NOMO-1 treated with DMSO at 0.1 percent for 48 hours (cell line): ENCODE measurements around the gene KLHL24.
"Not testable (repeated sequence)": the region's sequence is repeated elsewhere in the genome, so short reads cannot be mapped to it uniquely, and the experiment has no call there.

Experiments
- DNase-seq: peaks from one replicate; lab custom pipeline; 2025; ENCODE audit not compliant: unreplicated experiment; lab: John Stamatoyannopoulos, UW

Gene KLHL24, protein sequence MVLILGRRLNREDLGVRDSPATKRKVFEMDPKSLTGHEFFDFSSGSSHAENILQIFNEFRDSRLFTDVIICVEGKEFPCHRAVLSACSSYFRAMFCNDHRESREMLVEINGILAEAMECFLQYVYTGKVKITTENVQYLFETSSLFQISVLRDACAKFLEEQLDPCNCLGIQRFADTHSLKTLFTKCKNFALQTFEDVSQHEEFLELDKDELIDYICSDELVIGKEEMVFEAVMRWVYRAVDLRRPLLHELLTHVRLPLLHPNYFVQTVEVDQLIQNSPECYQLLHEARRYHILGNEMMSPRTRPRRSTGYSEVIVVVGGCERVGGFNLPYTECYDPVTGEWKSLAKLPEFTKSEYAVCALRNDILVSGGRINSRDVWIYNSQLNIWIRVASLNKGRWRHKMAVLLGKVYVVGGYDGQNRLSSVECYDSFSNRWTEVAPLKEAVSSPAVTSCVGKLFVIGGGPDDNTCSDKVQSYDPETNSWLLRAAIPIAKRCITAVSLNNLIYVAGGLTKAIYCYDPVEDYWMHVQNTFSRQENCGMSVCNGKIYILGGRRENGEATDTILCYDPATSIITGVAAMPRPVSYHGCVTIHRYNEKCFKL

DNA sequence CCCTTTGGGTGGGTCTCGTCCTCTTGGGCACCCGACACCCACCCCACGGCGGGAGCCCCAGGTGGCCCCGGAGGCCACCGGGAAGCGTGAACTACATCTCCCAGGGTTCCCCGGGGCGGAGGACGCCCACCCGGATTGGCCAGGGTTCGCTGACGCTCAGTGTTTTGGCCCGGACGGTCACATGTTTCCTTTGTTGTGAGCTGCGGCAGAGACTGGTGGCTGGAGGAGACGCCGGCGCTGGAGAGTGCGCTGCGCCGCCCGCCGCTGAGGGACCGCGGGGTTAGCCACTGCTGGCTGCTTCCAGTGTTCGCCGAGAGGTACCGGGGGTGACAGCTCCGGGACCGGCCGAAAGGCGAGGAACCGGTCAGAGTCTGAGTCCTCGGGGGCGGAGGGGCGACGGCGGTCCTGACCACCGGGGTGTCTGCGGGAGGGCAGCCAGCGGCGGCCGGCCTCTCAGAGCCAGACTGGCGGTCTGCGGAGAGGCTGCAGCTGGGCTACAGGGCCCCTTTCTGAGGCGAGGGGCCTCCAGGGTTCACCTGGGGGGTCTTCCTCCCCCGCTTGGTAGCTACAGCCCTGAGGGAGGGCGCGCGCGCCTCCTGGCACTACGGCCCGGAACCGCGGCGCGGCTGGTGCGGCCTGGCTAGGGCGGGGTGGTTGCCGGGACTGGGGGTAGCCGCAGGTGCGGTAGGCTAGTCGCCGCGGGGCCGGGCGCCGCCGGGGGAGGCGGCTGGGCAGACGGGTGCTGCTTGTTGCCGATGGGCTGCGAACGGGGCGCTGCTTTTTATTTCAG lies at the start of gene KLHL24:
Gene KLHL24 (plus strand): TSS at position 193 of the 790 bp plus-strand sequence. CDS start 14,734 bp downstream, outside the sequence.
- DNase-seq: peak; percentile 95

- DNase-seq: no peak
Observed at GRCh38 chr3:183586477-183586876, 48.9 kb upstream of the KLHL24 start.

DNA sequence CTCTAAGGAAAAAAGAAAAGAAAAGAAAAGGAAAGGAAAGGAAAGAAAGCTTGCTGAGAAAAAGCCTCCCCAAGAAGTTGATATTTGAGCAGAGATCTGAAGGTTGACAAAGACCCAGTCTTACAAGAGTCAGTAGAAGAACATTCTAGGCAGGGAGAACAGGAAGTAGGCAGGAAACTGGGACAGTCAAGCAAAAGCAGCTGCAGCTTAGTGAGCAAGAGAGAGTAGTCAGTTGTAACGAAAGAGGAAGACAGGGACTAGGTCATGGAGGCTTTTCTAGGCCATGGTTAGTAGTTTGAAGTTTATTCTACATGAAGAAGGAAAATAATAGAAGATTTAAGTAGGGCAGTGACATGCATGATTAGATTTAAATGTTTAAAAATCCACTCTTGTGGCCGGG lies 48.1 kb upstream of the KLHL24 start:
- peak; percentile 95 for DNase-seq

DNA sequence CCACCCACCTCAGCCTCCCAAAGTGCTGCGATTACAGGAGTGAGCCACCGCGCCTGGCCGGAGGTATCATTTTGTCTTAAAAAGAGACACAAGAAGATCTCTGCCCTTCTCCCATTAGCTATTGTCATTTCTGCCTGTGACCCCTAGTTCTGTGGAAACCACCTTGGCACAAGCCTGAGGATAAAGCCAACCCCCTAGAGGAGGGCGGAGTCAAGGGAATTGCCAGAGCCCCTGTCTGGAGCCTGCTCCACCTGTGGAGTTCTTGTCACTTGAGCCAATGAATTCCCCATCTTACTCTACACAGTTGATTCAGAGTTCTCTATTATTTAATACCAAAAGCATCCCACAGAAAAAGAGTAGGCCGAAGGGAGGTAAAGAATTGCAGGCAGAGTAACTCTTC lies 45.0 kb upstream of the KLHL24 start:
- DNase-seq: no peak

GRCh38 chr3:183591881-183592521 lies 43.4 kb upstream of the KLHL24 start:
- DNase-seq: peak; percentile 93

- no peak for DNase-seq
Observed at GRCh38 chr3:183592821-183593220, 42.6 kb upstream of the KLHL24 start.

GRCh38 chr3:183594636-183595035 lies 40.8 kb upstream of the KLHL24 start:
- DNase-seq: no peak

DNA sequence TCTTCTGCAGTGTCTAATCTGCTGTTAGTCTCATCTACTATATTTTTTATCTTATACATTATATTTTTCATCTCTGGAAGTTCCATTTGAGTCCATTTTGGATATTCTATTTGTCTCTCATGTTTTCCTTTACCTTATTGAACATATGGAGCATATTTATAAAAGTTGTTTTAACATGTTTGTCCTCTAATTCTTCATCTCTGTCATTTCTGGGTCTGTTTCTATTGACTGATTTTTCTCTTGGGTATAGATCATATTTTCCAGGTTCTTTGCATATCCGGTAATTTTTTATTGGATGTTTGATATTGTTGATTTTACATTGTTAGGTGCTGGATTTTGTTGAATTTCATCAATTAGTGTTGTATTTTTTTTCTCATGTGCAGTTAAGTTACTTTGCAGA lies 37.5 kb upstream of the KLHL24 start:
- DNase-seq: no peak

DNA sequence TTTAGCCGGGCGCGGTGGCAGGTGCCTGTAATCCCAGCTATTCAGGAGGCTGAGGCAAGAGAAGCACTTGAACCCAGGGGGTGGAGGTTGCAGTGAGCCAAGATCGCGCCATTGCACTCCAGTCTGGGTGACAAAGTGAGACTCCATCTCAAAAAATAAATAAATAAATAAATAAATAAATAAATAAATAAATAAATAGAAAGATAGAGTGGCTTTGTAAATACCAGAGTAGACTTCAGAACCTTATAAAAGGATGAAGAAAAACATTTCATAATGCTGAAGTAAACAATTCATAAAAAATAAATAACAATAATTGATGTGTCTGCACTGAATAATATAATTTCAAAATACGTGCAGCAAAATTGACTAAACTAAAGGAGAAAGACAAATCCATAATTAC lies 24.1 kb upstream of the KLHL24 start:
- not testable (repeated sequence) for DNase-seq

DNA sequence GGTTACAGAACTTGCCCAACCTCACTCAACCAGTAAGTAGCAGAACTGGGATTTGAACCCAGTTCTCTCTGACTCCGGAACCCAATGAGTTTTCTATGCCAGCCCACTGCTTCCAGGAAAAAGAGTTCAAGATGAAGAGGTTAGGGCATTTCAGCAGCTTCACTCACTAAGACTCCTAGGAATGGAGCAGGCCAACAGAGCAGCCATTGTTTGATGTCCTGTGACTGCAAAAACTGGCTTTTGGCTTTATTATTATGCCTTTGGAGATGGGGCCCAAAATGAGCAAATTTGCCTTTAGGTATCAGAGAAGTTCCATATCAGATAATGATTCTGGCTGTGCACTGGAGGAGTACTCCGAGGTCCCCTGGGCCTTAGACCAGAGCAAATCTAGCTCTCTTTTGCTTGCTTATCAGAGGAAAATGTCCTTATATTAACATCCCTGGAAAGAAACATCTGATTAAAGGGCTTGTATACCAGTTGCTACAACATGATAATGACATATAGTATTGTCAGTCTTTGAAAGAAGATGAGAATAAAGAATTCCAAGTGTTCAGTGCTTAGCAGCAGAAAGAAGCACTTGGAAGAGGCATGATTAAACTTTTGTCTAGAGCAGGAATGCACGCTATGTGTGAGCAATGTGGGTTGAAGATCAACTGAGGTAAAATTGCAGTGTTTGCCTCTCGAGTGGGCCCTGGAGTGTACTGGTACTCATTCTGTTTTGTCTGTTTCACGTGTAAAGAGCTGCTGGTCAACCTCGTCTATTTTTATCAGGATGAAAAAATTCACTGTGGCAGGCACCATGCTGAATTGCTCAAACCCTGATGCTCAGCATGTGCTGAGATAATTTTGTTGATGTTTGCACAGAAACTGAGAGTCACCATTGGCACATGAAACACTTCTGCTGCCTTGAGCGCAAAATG lies 21.8 kb upstream of the KLHL24 start:
- no peak for DNase-seq

- DNase-seq: no peak
Observed at GRCh38 chr3:183618542-183618941, 16.9 kb upstream of the KLHL24 start.

GRCh38 chr3:183619010-183619409 lies 16.4 kb upstream of the KLHL24 start:
- DNase-seq: no peak

DNA sequence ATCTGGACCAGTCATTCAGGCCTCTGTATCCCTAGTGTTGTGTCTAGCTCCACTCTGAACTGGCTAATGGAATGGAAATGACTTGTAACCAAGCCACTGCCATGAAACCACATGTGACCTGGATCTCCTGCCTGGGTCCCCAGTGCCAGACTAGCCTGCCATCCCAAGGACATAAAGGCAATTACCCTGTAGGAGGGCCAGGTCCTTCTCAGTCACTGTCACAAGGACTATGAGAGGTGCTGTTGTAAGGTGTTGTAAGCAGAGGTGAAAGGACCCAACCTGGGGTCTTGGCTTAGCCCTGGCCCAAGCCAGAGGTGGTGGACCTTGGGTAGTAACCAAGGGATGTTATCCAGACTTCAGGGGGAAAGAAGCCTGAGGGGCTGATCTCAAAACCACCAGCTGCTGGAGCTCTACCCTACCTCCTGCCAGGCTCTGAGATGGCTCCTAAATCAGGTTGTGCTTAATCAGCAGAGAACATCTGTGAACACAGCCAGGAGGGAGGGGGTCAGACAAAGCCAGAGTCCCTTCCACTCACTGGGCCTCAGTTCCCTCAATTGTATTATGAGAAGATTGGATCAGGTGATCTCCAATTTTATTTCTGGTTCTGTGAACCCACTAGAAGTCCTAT lies 15.7 kb upstream of the KLHL24 start:
- no peak for DNase-seq

DNA sequence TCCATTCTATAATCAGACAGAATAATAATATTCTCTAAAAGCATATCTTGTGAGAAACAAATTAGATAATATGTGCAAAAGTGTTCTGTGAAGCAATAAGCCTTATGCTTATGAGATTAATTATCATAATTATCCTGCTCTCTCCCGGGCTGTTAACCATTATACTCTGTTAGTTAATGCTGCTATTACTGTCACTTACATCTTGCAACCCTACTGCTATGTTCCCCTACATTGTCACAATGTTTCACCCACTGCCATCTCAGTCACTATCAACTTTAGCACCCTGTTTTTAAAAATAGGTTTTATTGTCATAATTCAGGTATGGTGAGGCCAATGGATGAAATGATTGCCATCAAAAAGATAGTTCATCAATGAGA lies 15.2 kb upstream of the KLHL24 start:
- DNase-seq: no peak

- DNase-seq: not testable (repeated sequence)
Observed at GRCh38 chr3:183622473-183622872, 12.9 kb upstream of the KLHL24 start.

- no peak for DNase-seq
Observed at GRCh38 chr3:183626877-183627594, 8.4 kb upstream of the KLHL24 start.

GRCh38 chr3:183629546-183630301 lies 5.7 kb upstream of the KLHL24 start:
- DNase-seq: no peak

- no peak for DNase-seq
Observed at GRCh38 chr3:183631715-183632114, 3.7 kb upstream of the KLHL24 start.
